Stimulated activated CD4-positive, alpha-beta T cell treated with anti-CD3 and anti-CD28 coated beads, Interleukin-4, amount 100 ng/mL, for 24 hours (primary cell): ENCODE measurements around the gene MMADHC.

Source experiments
- DNase-seq: peaks from one replicate; pipeline ENCODE4 v3.0.0-alpha.2; 2020

The MMADHC gene

GRCh38 chr2:149544692-149545091 lies 42.9 kb downstream of the MMADHC start:
- DNase-seq: no peak

- no peak for DNase-seq
Observed at GRCh38 chr2:149543845-149544244, 43.7 kb downstream of the MMADHC start.

GRCh38 chr2:149540138-149540537 lies 47.4 kb downstream of the MMADHC start:
- DNase-seq: no peak

GRCh38 chr2:149538138-149538833 lies 49.3 kb downstream of the MMADHC start:
- no peak for DNase-seq

GRCh38 chr2:149537092-149537726 lies 50.4 kb downstream of the MMADHC start:
- no peak for DNase-seq

DNA sequence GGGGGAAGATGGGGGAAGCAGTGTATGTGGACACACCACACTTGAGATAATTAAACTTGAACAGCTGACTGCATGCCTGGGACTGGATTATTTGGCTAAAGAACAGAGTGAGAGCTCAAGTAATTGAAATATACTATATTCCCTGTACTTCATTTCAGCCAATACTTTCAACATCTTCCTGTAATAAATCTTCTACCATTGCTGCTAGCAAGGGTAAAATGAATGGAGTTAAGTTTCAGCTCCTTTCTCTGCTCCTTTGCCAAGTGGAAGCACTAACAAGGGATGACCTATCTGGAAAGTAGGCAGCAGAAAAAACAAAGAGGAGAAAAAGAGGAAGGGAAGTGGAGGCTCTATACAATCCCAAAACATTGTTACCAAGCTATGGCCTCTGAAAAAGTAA lies 50.9 kb downstream of the MMADHC start:
- DNase-seq: no peak

- DNase-seq: no peak
Observed at GRCh38 chr2:149534674-149535073, 52.9 kb downstream of the MMADHC start.

- no peak for DNase-seq
Observed at GRCh38 chr2:149528983-149529382, 58.6 kb downstream of the MMADHC start.

GRCh38 chr2:149527998-149528755 lies 59.4 kb downstream of the MMADHC start:
- DNase-seq: no peak

GRCh38 chr2:149526689-149527088 lies 60.9 kb downstream of the MMADHC start:
- DNase-seq: no peak

GRCh38 chr2:149525323-149525722 lies 62.3 kb downstream of the MMADHC start:
- DNase-seq: no peak
